ENCODE data around the gene DCAF8L2.

The DCAF8L2 gene

GRCh38 chrX:27541161-27541560 lies 49.0 kb upstream of the DCAF8L2 start (continued):
- TF ChIP-seq ZNF518A (tag by site-specific recombination; conservative IDR thresholded peaks at IDR 0.05; ENCODE audit: low read depth) (peak; percentile 76), ZNF623 (tag by site-specific recombination; IDR thresholded peaks at IDR 0.05) (peak; percentile 54), ZNF140 (tag by site-specific recombination; IDR thresholded peaks at IDR 0.05) (peak; percentile 24; the same call in 1 of the 2 replicates), ZBTB8A (tag by site-specific recombination; IDR thresholded peaks at IDR 0.05) (peak; percentile 48; the same call in 1 of the 2 replicates), ZNF555 (tag by site-specific recombination; conservative IDR thresholded peaks at IDR 0.05) (peak; percentile 64), ZNF394 (tag by site-specific recombination; IDR thresholded peaks at IDR 0.05; ENCODE audit: borderline replicate concordance) (peak; percentile 78; the same call in 1 of the 2 replicates), ZNF426 (tag by site-specific recombination; IDR thresholded peaks at IDR 0.05) (peak; percentile 68)

GRCh38 chrX:27548624-27549023 lies 41.5 kb upstream of the DCAF8L2 start:
- POLR2A ChIA-PET, result no interaction called here
- Histone ChIP-seq H3K36me3 (ENCODE audit: control insufficient read depth in 2 of 2, insufficient read depth in 1 of 2, low read length in 2 of 2) (no peaks in the 10 kb centered on the region), H3K27ac (ENCODE audit: extremely low read depth, low read depth, low read length) (no peak overlapping the region), H3K4me1 (ENCODE audit: control insufficient read depth, insufficient read depth, low read length) (no peaks in the 10 kb centered on the region), H3K4me3 (ENCODE audit: low read depth, low read length) (no peak overlapping the region), H3K9me3 (ENCODE audit: control insufficient read depth, insufficient read depth, low read depth, low read length) (no peaks in the 10 kb centered on the region)
- CTCF ChIA-PET, result no interaction called here
- TF ChIP-seq ZNF600 (tag by site-specific recombination; IDR thresholded peaks at IDR 0.05), result no peak
- no peak for TF ChIP-seq ZNF202 (tag by site-specific recombination; IDR thresholded peaks at IDR 0.05; ENCODE audit: borderline replicate concordance)
- TF ChIP-seq ZNF350 (tag by site-specific recombination; IDR thresholded peaks at IDR 0.05), result no peak
- no peak for TF ChIP-seq GLI2 (tag by site-specific recombination; IDR thresholded peaks at IDR 0.05; ENCODE audit: borderline replicate concordance, low read depth)
- TF ChIP-seq ZNF266 (tag by site-specific recombination; IDR thresholded peaks at IDR 0.05; ENCODE audit: low read depth), result no peak
- no peak for TF ChIP-seq ZNF19 (tag by site-specific recombination; IDR thresholded peaks at IDR 0.05; ENCODE audit: low read depth)
- no peak for TF ChIP-seq ZNF18 (tag by site-specific recombination; IDR thresholded peaks at IDR 0.05)
- no peak for TF ChIP-seq HOXA7 (CRISPR knock-in tag; IDR thresholded peaks at IDR 0.05; ENCODE audit: borderline replicate concordance)
- no peak for TF ChIP-seq ZNF148 (tag by site-specific recombination; IDR thresholded peaks at IDR 0.05; ENCODE audit: borderline replicate concordance)
- no peak for TF ChIP-seq ZNF335 (tag by site-specific recombination; conservative IDR thresholded peaks at IDR 0.05)
- no peak for TF ChIP-seq TSHZ1 (tag by site-specific recombination; IDR thresholded peaks at IDR 0.05; ENCODE audit: borderline replicate concordance)
- TF ChIP-seq ZNF10 (tag by site-specific recombination; IDR thresholded peaks at IDR 0.05), result no peak
- TF ChIP-seq ZNF24 (tag by site-specific recombination; IDR thresholded peaks at IDR 0.05), result no peak
- TF ChIP-seq ZNF510 (tag by site-specific recombination; IDR thresholded peaks at IDR 0.05; ENCODE audit: insufficient replicate concordance), result no peak

Measured in HEK293 (cell line).